Keratinocyte (primary cell): ENCODE measurements around the gene CLHC1. TPM values are rescaled to one million over a fixed set of nuclear protein-coding genes. Genes with fewer than 3 reads are reported as not detected.

Source experiments
- DNase-seq: peaks from one replicate; pipeline ENCODE4 v3.0.0-alpha.2; 2011; ENCODE audit warnings: low read depth, missing footprints, low spot score
- FAIRE-seq: peaks from 2 replicates; lab custom pipeline; 2011; peaks lifted over from hg19 to GRCh38; lab: Jason Lieb, UNC
- H2AFZ ChIP-seq: 2 replicates; pipeline ENCODE4 v1.6.0; 2012; ENCODE audit warnings: low read length, control low read depth, inconsistent platforms; ENCODE audit not compliant: control insufficient read depth
- H3K27ac ChIP-seq: 2 replicates; pipeline ENCODE4 v1.5.1; 2011; ENCODE audit warnings: low read length; ENCODE audit not compliant: control insufficient read depth, insufficient read depth
- H3K27me3 ChIP-seq: 3 replicates; pipeline ENCODE4 v1.6.0; 2011; ENCODE audit warnings: low read length; ENCODE audit not compliant: control insufficient read depth, insufficient read depth; ENCODE audit errors: extremely low read depth
- H3K36me3 ChIP-seq, 2 experiments: 2 replicates in 1 of 2; 3 replicates in 1 of 2; pipeline ENCODE4 v1.5.1; 2011; ENCODE audit warnings: low read length in 2 of 2, mild to moderate bottlenecking in 1 of 2; ENCODE audit not compliant: control insufficient read depth in 2 of 2, insufficient read depth in 2 of 2; ENCODE audit errors: extremely low read depth in 1 of 2
- H3K4me1 ChIP-seq: 3 replicates; pipeline ENCODE4 v1.5.1; 2011; ENCODE audit warnings: low read length; ENCODE audit not compliant: control insufficient read depth, insufficient read depth; ENCODE audit errors: extremely low read depth
- H3K4me2 ChIP-seq: 3 replicates; pipeline ENCODE4 v1.6.0; 2011; ENCODE audit warnings: low read depth, low read length; ENCODE audit not compliant: control insufficient read depth, insufficient read depth; ENCODE audit errors: extremely low read depth
- H3K4me3 ChIP-seq, 3 experiments: fragments of 200-600 bp in 1 of 3; sonication (generic) in 1 of 3; 2 replicates in 2 of 3; 3 replicates in 1 of 3; pipeline ENCODE4 v1.5.1; 2011 to 2016; ENCODE audit warnings: low read length in 3 of 3, mild to moderate bottlenecking in 3 of 3, control low read depth in 2 of 3, inconsistent platforms in 1 of 3, low read depth in 1 of 3, mixed read lengths in 1 of 3, mixed run types in 1 of 3, moderate library complexity in 1 of 3; ENCODE audit not compliant: control insufficient read depth in 2 of 3, insufficient read depth in 2 of 3; ENCODE audit errors: extremely low read depth in 1 of 3
- H3K79me2 ChIP-seq: 2 replicates; pipeline ENCODE4 v1.6.0; 2012; ENCODE audit warnings: low read length; ENCODE audit not compliant: control insufficient read depth, insufficient read depth
- H3K9ac ChIP-seq: 3 replicates; pipeline ENCODE4 v1.6.0; 2011; ENCODE audit warnings: low read length; ENCODE audit not compliant: control insufficient read depth, insufficient read depth; ENCODE audit errors: extremely low read depth
- H3K9me1 ChIP-seq: 3 replicates; pipeline ENCODE4 v1.6.0; 2011; ENCODE audit warnings: low read length; ENCODE audit not compliant: control insufficient read depth, insufficient read depth; ENCODE audit errors: extremely low read depth
- H3K9me3 ChIP-seq: 2 replicates; pipeline ENCODE4 v1.5.1; 2012; ENCODE audit warnings: low read depth, low read length; ENCODE audit not compliant: control insufficient read depth
- H4K20me1 ChIP-seq: 3 replicates; pipeline ENCODE4 v1.6.0; 2011; ENCODE audit warnings: low read length; ENCODE audit not compliant: control insufficient read depth, insufficient read depth; ENCODE audit errors: extremely low read depth
- EZH2 ChIP-seq: IDR thresholded peaks from one replicate; pipeline ENCODE4 v1.6.1; 2012; ENCODE audit warnings: inconsistent platforms, mild to moderate bottlenecking, low read length, moderate library complexity
- dilution Hi-C: fragments of 300-500 bp; cut with MboI; formaldehyde crosslinking; loops from one replicate; pipeline ENCODE4 v1.7.0; 2020; ENCODE audit warnings: low sequenced_read_pairs; ENCODE audit not compliant: extremely low pct_ligation_motif_present
- polyA plus RNA-seq, 5 experiments: library from polyadenylated mRNA; depleted of rRNA in 3 of 5; stranded (reverse) in 3 of 5; stranded (forward) in 1 of 5; unstranded in 1 of 5; fragments of >200 nt; gene quantifications; 1 replicate in 1 of 5; 2 replicates in 3 of 5; 3 replicates in 1 of 5; pipeline versions ENCODE4 v1.2.1 to v1.2.3, GENCODE V29; 2011 to 2012; ENCODE audit warnings: missing spikeins in 2 of 5, low read depth in 1 of 5, low replicate concordance in 1 of 5
- TF ChIP-seq, protein P1 (sequence below), 3 experiments: IDR thresholded peaks in 1 of 3; conservative IDR thresholded peaks in 1 of 3; optimal IDR thresholded peaks in 1 of 3; 2 replicates in 2 of 3; 3 replicates in 1 of 3; pipeline versions ENCODE3 to v1.5.1; 2011; ENCODE audit warnings: low read length in 3 of 3, mild to moderate bottlenecking in 3 of 3, moderate library complexity in 2 of 3, control low read depth in 1 of 3, inconsistent platforms in 1 of 3; ENCODE audit not compliant: insufficient read depth in 2 of 3; ENCODE audit errors: extremely low read depth in 1 of 3

The CLHC1 gene
- polyA plus RNA-seq, 1 donor (not counting 4 experiments of a cell fraction or from before 2014, with no cell fraction given), result 15.2 TPM

GRCh38 chr2:55159752-55160151 lies 72.3 kb downstream of the CLHC1 start:
- H4K20me1 ChIP-seq, result no peaks in the 10 kb centered on the region
- peaks cover 39% of the 10 kb centered on the region for H3K4me1 ChIP-seq
- DNase-seq (no peak), FAIRE-seq (no peak)
- no peak overlapping the region for H3K4me3 ChIP-seq
- no peaks in the 10 kb centered on the region for H3K27me3 ChIP-seq
- no peaks in the 10 kb centered on the region for H3K79me2 ChIP-seq
- H3K9me3 ChIP-seq, result no peaks in the 10 kb centered on the region
- dilution Hi-C loops, result loop anchor here (25.0 kb wide), 1 partner anchor 122 kb away; no protein-coding TSS in a partner anchor
- H3K9ac ChIP-seq, result no peak overlapping the region
- H3K36me3 ChIP-seq, result no peaks in the 10 kb centered on the region
- H3K4me2 ChIP-seq, result no peak overlapping the region
- H2AFZ ChIP-seq, result no peak overlapping the region
- TF ChIP-seq, protein P1, sequence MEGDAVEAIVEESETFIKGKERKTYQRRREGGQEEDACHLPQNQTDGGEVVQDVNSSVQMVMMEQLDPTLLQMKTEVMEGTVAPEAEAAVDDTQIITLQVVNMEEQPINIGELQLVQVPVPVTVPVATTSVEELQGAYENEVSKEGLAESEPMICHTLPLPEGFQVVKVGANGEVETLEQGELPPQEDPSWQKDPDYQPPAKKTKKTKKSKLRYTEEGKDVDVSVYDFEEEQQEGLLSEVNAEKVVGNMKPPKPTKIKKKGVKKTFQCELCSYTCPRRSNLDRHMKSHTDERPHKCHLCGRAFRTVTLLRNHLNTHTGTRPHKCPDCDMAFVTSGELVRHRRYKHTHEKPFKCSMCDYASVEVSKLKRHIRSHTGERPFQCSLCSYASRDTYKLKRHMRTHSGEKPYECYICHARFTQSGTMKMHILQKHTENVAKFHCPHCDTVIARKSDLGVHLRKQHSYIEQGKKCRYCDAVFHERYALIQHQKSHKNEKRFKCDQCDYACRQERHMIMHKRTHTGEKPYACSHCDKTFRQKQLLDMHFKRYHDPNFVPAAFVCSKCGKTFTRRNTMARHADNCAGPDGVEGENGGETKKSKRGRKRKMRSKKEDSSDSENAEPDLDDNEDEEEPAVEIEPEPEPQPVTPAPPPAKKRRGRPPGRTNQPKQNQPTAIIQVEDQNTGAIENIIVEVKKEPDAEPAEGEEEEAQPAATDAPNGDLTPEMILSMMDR (optimal IDR thresholded peaks at IDR 0.05 in 1 of 3, IDR thresholded peaks at IDR 0.05 in 1 of 3, conservative IDR thresholded peaks at IDR 0.05 in 1 of 3; ENCODE audit: extremely low read depth in 1 of 3, insufficient read depth in 2 of 3, low read length in 3 of 3), result no peak
- TF ChIP-seq EZH2, result no peak
- no peak overlapping the region for H3K27ac ChIP-seq
- H3K9me1 ChIP-seq, result no peaks in the 10 kb centered on the region

DNA sequence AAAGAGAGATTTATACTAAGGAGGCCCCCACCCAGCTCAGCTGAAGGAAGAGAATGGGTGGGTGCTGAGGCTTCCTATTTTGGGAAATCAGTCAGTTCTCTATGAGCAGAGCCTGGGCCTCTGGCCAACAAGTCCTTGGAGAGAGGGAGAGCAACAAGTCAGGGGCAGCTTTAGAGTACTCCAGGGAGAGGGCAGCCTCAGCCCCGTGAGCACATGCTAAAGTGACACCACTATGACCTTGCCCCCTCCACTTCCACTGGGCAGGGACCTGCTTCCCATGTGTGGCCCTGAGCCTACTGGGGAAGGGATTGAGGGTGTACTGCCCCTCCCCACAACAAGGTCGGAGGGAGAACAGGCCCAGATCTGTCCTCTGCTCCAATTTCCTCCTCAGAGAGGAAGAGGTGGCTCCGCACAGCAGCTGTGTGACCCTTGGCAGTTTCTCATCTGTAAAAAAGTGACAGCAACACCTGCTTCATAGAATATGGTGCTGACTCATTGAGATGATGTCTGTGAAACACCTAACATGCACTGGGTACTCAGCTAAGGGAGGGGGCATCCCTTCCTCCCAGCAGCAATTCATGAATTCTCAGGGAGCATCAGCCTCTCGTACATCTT lies 72.9 kb downstream of the CLHC1 start:
- dilution Hi-C loops, result loop anchor here (25.0 kb wide), 1 partner anchor 122 kb away; no protein-coding TSS in a partner anchor
- Histone ChIP-seq H3K4me2 (no peak overlapping the region), H3K79me2 (no peaks in the 10 kb centered on the region), H2AFZ (no peak overlapping the region), H3K9ac (no peak overlapping the region), H3K4me3 (no peak overlapping the region), H3K36me3 (no peaks in the 10 kb centered on the region), H3K27ac (no peak overlapping the region), H3K9me3 (no peaks in the 10 kb centered on the region), H3K27me3 (no peaks in the 10 kb centered on the region), H3K9me1 (no peaks in the 10 kb centered on the region), H3K4me1 (peaks cover 45% of the 10 kb centered on the region), H4K20me1 (no peaks in the 10 kb centered on the region)
- TF ChIP-seq, protein P1 (optimal IDR thresholded peaks at IDR 0.05 in 1 of 3, IDR thresholded peaks at IDR 0.05 in 1 of 3, conservative IDR thresholded peaks at IDR 0.05 in 1 of 3; ENCODE audit: extremely low read depth in 1 of 3, insufficient read depth in 2 of 3, low read length in 3 of 3), result no peak
- TF ChIP-seq EZH2, result no peak
- no peak for DNase-seq
- no peak for FAIRE-seq
